Lung (tissue), 12 donors: ENCODE data around the gene ST6GALNAC5. TPM values are rescaled to one million over a fixed set of nuclear protein-coding genes. Genes with fewer than 3 reads are reported as not detected.

Experiments
- ATAC-seq: fragments of 200-7000 bp; cut with Tn5 transposase; one replicate; pipeline ENCODE4 v1.9.1; 2020; ENCODE audit warnings: moderate number of reproducible peaks; ENCODE audit not compliant: insufficient read depth, low FRiP score
- DNase-seq, 3 donors: peaks; one replicate each; pipeline ENCODE4 v3.0.0-alpha.2; 2013 to 2017
- H3K27ac ChIP-seq, 2 donors: one replicate each; pipeline ENCODE4 v1.5.1; 2013; ENCODE audit warnings: mild to moderate bottlenecking in 2 of 2, moderate library complexity in 2 of 2, control low read depth in 1 of 2, inconsistent platforms in 1 of 2, low read depth in 1 of 2, low read length in 1 of 2
- H3K27me3 ChIP-seq, 3 donors: one replicate each; pipeline ENCODE4 v1.5.1; 2013; ENCODE audit warnings: low read length in 2 of 3; ENCODE audit not compliant: control insufficient read depth in 3 of 3, insufficient read depth in 3 of 3
- H3K36me3 ChIP-seq, 4 donors: one replicate each; pipeline ENCODE4 v1.5.1; 2013; ENCODE audit warnings: low read length in 4 of 4, mild to moderate bottlenecking in 1 of 4, moderate library complexity in 1 of 4; ENCODE audit not compliant: control insufficient read depth in 4 of 4, insufficient read depth in 4 of 4
- H3K4me1 ChIP-seq, 5 donors: one replicate each; pipeline ENCODE4 v1.5.1; 2013; ENCODE audit warnings: low read length in 5 of 5, mild to moderate bottlenecking in 2 of 5, moderate library complexity in 1 of 5; ENCODE audit not compliant: control insufficient read depth in 5 of 5, insufficient read depth in 5 of 5
- H3K4me3 ChIP-seq: one replicate; pipeline ENCODE4 v1.5.1; 2013; ENCODE audit warnings: mild to moderate bottlenecking, control low read depth, moderate library complexity
- H3K9ac ChIP-seq, 2 donors: one replicate each; pipeline ENCODE4 v1.5.1; 2013; ENCODE audit warnings: low read length in 2 of 2, control low read depth in 1 of 2; ENCODE audit not compliant: insufficient read depth in 1 of 2
- H3K9me3 ChIP-seq, 4 donors: one replicate each; pipeline ENCODE4 v1.5.1; 2013; ENCODE audit warnings: low read length in 3 of 4, mild to moderate bottlenecking in 1 of 4, moderate library complexity in 1 of 4; ENCODE audit not compliant: control insufficient read depth in 4 of 4, insufficient read depth in 3 of 4
- WGBS, 2 donors: extraction: QIAGEN DNeasy Blood & Tissue Kit; methylation state at CpG; one replicate each; pipeline ENCODE4 v1.1.7; 2013; 5-methylcytosine and 5-hydroxymethylcytosine counted together
- polyA plus RNA-seq, 2 donors: library from polyadenylated mRNA; stranded (reverse); fragments of 200-250 nt; gene quantifications; one replicate each; pipeline ENCODE4 v1.2.1, GENCODE V29; 2013
- total RNA-seq, 2 donors: library from RNA; depleted of rRNA in 1 of 2; stranded (reverse); fragments of >200 nt in 1 of 2; gene quantifications; one replicate each; pipeline ENCODE4 v1.2.1, GENCODE V29; 2014 to 2021
- TF ChIP-seq, protein P1 (sequence below): IDR thresholded peaks from 2 replicates; pipeline ENCODE4 v1.5.1; 2012; ENCODE audit warnings: mild to moderate bottlenecking; ENCODE audit errors: control extremely low read depth, extremely low read depth
- donor health status: control.
- donor health status: control.
- donor health status: Bipolar disorder and iron deficiency.
- donor health status: healthy.
- donor health status: DM: yes; HTN: yes; CAD: no.

The ST6GALNAC5 gene
- total and polyA plus RNA-seq, 4 donors: 3.6 to 45.8 (median 15.9) TPM

DNA sequence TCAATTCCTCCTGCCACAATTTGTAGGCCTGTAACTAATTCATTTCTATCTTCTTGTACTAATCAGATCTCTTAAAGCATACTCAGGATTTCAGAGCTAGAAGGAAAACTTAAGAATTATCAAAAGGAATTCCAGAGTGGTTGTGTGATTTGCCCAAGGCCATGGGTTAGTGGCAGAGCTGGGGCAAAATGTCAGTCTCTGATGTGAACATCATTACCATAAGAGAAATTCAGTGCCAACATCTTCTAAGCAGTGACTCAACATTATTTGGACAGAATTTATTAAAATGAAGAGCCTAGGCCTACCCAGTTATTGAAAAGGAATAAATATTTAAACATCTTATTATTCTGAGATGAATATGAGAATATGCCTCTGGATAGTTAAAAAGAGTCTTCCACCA, 14.5 kb downstream of the ST6GALNAC5 start:
- no peaks in the 10 kb centered on the region for H3K4me1 ChIP-seq
- no peak overlapping the region for H3K27ac ChIP-seq
- H3K9me3 ChIP-seq: peaks cover 0 to 3% (median 0%) of the 10 kb centered on the region in 4 donors
- TF ChIP-seq, protein P1, sequence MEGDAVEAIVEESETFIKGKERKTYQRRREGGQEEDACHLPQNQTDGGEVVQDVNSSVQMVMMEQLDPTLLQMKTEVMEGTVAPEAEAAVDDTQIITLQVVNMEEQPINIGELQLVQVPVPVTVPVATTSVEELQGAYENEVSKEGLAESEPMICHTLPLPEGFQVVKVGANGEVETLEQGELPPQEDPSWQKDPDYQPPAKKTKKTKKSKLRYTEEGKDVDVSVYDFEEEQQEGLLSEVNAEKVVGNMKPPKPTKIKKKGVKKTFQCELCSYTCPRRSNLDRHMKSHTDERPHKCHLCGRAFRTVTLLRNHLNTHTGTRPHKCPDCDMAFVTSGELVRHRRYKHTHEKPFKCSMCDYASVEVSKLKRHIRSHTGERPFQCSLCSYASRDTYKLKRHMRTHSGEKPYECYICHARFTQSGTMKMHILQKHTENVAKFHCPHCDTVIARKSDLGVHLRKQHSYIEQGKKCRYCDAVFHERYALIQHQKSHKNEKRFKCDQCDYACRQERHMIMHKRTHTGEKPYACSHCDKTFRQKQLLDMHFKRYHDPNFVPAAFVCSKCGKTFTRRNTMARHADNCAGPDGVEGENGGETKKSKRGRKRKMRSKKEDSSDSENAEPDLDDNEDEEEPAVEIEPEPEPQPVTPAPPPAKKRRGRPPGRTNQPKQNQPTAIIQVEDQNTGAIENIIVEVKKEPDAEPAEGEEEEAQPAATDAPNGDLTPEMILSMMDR: no peak
- no peak for DNase-seq
- H3K4me3 ChIP-seq: no peak overlapping the region
- no peak overlapping the region for H3K9ac ChIP-seq
- no peaks in the 10 kb centered on the region for H3K27me3 ChIP-seq
- no peak for ATAC-seq
- H3K36me3 ChIP-seq: no peaks in the 10 kb centered on the region

DNA sequence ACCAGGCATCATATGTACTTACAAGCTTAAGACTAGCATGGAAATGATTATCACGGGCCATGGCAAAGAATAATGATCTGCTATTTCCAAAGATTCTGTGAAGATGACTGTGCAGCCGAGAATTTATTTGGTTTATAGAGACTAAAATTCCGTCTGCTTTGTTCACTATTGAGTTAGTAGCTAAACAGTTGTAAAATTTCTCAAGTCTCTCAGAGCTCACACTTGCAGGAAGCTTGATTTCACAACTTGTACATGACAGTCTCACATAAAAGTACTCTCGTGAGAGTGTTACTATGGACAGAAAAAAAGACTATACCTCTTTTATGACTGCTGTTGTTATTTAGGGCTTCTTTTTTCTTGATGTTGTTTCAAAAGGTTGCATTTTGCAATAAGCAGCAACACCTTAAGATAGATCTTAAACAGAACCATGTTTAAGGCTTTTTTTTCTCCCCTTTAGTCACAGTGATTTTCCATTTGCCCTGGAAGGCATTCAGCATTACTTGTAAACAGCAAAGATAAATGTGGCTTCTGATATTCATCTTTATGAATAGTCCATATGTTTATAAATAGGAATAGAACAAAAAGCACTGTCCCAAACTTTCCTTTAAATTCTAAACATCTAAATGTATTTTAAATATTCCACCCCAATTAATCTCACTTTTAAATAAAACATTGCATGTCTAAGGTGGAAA, 24.8 kb downstream of the ST6GALNAC5 start:
- TF ChIP-seq, protein P1: no peak
- Histone ChIP-seq H3K27ac (no peak overlapping the region), H3K4me3 (no peak overlapping the region), H3K27me3 (no peaks in the 10 kb centered on the region), H3K9me3 (no peaks in the 10 kb centered on the region), H3K9ac (no peak overlapping the region), H3K36me3 (no peaks in the 10 kb centered on the region), H3K4me1 (no peaks in the 10 kb centered on the region)
- DNase-seq: peak in 1 of 3 donors; percentile 14
- WGBS, 2 donors: 44 to 49% methylated on average over 4 of the region's 4 CpGs
- no peak for ATAC-seq

DNA sequence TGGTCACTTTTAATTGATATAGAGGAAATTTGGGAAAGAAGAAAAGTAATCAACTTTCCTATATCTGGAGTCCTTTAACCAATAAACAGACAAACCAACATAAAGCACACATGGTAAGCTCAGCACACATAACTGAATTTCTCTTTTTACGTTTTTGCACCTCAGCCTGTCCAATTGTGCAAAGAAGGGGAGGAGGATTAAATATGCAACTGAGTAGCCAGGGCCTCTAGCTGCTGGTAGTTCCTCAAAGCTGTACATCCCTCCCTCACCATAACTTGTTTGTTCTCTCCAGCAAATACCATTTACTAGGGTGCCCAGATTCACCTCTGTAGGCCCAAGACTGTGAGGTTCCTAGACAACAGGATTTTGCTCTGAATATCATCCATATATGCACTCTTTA, 25.4 kb downstream of the ST6GALNAC5 start:
- H3K27me3 ChIP-seq: no peaks in the 10 kb centered on the region
- H3K27ac ChIP-seq: no peak overlapping the region
- TF ChIP-seq, protein P1: no peak
- no peak overlapping the region for H3K4me3 ChIP-seq
- no peaks in the 10 kb centered on the region for H3K36me3 ChIP-seq
- WGBS, 2 donors: 30 to 51% methylated on average over 1 of the region's 1 CpG
- DNase-seq: no peak
- no peaks in the 10 kb centered on the region for H3K9me3 ChIP-seq
- H3K4me1 ChIP-seq: no peaks in the 10 kb centered on the region
- ATAC-seq: no peak
- no peak overlapping the region for H3K9ac ChIP-seq
